Osteocyte (in vitro differentiated cells): ENCODE data around the gene MMS19. TPM values are rescaled to one million over a fixed set of nuclear protein-coding genes. Genes with fewer than 3 reads are reported as not detected.
A peak's percentile ranks its signal among the peaks of the same experiment; 100 is the strongest.

Experiments used
- DNase-seq: peaks from one replicate; pipeline ENCODE4 v3.0.0; 2021; ENCODE audit warnings: mixed read lengths; ENCODE audit not compliant: unreplicated experiment; ENCODE audit errors: extremely low spot score
- H3K27ac Mint-ChIP-seq: one replicate; pipeline ENCODE4 v1.8.0; 2021; ENCODE audit warnings: mild to moderate bottlenecking, mixed read lengths; ENCODE audit not compliant: unreplicated experiment
- H3K27me3 Mint-ChIP-seq: one replicate; pipeline ENCODE4 v1.8.0; 2021; ENCODE audit warnings: mixed read lengths; ENCODE audit not compliant: unreplicated experiment
- H3K36me3 Mint-ChIP-seq: one replicate; pipeline ENCODE4 v1.8.0; 2021; ENCODE audit warnings: mixed read lengths; ENCODE audit not compliant: unreplicated experiment
- H3K4me1 Mint-ChIP-seq: one replicate; pipeline ENCODE4 v1.8.0; 2021; ENCODE audit warnings: mixed read lengths; ENCODE audit not compliant: unreplicated experiment
- H3K4me3 Mint-ChIP-seq: one replicate; pipeline ENCODE4 v1.8.0; 2021; ENCODE audit warnings: mild to moderate bottlenecking, moderate library complexity, mixed read lengths; ENCODE audit not compliant: unreplicated experiment
- H3K9me3 Mint-ChIP-seq: one replicate; pipeline ENCODE4 v1.8.0; 2021; ENCODE audit warnings: mixed read lengths; ENCODE audit not compliant: unreplicated experiment
- total RNA-seq: library from RNA; stranded (reverse); gene quantifications from 2 replicates; pipeline ENCODE4 v1.2.1, GENCODE V29; 2021
- TF ChIP-seq, protein P1 (sequence below): fragments of 200-600 bp; sonication (generic); IDR thresholded peaks from 2 replicates; pipeline ENCODE4 v1.5.0; 2021; ENCODE audit warnings: antibody characterized with exemption, mild to moderate bottlenecking, moderate library complexity

MMS19 gene
- total RNA-seq, 1 donor from 2014 or later: 71.1 TPM

DNA sequence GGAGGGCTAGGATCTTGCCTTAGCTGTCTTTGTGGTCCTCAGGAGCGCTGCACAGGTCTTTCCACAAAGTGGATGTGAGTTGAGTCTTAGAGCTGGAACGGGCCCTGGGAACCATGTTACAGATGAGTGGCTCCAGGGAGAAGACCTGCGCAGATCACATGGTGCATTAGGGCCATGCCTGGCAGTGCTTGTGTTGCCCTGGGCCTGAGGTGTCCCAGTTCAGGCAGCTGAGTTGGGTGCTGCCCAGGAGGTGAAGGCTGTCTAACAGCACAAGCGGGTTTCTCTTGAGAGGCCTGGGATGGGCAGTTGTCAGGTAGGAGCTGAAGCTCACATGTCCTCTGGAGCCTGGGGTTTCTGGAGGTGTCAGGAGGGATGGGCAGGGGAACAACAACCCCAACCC is 40.6 kb upstream of the MMS19 start:
- H3K4me3 Mint-ChIP-seq: no peak overlapping the region
- no peaks in the 10 kb centered on the region for H3K36me3 Mint-ChIP-seq
- peaks cover 60% of the 10 kb centered on the region for H3K4me1 Mint-ChIP-seq

DNA sequence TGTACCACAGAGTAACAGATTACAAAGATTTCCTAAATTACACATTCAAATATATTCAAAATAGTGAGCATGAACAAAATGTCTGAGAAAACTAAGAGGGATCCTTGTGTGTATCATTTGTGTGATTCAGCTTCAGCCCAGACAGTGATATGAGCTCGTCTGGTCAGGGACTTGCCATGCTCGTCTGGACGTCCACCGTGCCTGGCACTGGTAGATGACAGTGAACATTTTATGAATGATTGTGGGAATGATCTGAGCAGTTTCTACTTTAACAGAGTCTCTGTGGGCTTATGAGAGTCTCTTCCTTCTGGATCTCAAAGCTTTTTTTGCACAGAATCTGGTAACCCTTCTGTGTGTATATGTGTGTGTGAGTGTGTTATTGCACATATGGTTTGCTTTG is 40.2 kb upstream of the MMS19 start:
- no peak for DNase-seq
- TF ChIP-seq, protein P1, sequence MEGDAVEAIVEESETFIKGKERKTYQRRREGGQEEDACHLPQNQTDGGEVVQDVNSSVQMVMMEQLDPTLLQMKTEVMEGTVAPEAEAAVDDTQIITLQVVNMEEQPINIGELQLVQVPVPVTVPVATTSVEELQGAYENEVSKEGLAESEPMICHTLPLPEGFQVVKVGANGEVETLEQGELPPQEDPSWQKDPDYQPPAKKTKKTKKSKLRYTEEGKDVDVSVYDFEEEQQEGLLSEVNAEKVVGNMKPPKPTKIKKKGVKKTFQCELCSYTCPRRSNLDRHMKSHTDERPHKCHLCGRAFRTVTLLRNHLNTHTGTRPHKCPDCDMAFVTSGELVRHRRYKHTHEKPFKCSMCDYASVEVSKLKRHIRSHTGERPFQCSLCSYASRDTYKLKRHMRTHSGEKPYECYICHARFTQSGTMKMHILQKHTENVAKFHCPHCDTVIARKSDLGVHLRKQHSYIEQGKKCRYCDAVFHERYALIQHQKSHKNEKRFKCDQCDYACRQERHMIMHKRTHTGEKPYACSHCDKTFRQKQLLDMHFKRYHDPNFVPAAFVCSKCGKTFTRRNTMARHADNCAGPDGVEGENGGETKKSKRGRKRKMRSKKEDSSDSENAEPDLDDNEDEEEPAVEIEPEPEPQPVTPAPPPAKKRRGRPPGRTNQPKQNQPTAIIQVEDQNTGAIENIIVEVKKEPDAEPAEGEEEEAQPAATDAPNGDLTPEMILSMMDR: no peak
- Mint-ChIP-seq H3K9me3 (no peaks in the 10 kb centered on the region), H3K27ac (peak overlapping the region; percentile 91), H3K4me1 (peaks cover 59% of the 10 kb centered on the region), H3K4me3 (no peak overlapping the region), H3K27me3 (no peaks in the 10 kb centered on the region), H3K36me3 (no peaks in the 10 kb centered on the region)

More for the DNA sequence above, 40.6 kb upstream of the MMS19 start:
- no peaks in the 10 kb centered on the region for H3K27me3 Mint-ChIP-seq
- DNase-seq: no peak
- no peaks in the 10 kb centered on the region for H3K9me3 Mint-ChIP-seq
- TF ChIP-seq, protein P1: no peak
- peak overlapping the region; percentile 91 for H3K27ac Mint-ChIP-seq

DNA sequence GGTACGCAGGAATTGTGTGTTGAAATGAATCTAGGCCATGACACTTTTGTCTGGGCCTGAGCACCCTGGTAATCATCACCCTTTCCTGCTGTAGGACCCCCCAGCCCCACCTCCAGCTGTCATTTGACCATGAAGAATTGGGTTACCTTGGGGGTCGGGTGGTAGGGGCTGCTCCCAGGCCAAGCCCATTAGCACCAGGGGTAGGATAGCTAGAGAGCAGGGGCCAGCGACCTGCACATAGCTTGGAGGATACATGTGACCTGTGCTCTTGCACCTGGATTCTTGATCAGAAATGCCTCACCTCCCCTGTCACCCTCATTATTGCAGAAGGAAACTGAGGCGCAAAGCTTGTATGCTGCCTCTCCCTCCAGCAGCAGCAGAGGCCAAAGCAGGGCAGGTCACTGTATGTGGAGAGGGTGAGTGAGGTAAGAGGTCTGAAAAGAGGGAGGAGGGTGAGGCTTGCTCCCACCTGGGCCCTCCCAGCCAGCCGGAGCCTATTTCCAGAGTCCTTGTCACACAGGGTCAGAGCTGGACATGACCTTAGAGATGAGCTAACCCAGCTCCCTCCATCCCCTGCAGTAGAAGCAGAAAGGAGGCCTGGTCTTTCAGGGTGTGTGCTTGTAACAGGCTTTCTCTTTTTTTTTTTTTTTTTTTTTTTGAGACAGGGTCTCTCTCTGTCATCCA is 39.1 kb upstream of the MMS19 start:
- no peaks in the 10 kb centered on the region for H3K27me3 Mint-ChIP-seq
- H3K27ac Mint-ChIP-seq: no peak overlapping the region
- TF ChIP-seq, protein P1: no peak
- no peak overlapping the region for H3K4me3 Mint-ChIP-seq
- peaks cover 57% of the 10 kb centered on the region for H3K4me1 Mint-ChIP-seq
- DNase-seq: no peak
- H3K36me3 Mint-ChIP-seq: no peaks in the 10 kb centered on the region
- no peaks in the 10 kb centered on the region for H3K9me3 Mint-ChIP-seq

DNA sequence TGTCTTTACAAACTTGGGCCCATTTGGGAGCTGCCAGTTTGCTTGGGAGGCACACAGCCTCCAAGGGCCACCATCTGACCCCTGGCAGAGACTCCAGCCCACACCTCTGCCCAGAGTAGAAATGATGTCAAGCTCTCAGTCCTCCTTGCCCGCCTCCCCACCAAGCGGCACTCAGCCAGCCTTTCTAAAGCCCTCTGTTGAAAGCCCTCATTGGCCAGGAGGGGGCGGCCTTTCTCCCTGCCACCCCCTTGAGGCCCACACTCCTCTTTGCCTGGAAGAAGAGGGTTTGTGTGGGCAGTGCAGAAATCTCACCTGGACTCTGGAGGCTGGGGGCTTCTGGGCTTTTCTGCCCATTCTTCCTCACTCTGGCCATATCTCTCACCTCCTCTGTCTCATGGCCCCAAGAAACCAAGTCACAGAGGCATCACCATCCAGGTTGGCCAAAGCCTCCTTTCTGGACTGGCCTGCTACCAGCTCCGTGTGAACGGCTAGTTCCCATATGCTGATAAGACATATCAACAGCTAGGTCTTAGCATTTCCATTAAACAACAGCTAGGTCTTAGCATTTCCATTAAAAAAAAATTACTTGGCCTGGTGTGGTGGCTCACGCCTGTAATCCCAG is 36.6 kb upstream of the MMS19 start:
- Mint-ChIP-seq H3K27me3 (no peaks in the 10 kb centered on the region), H3K36me3 (no peaks in the 10 kb centered on the region), H3K4me1 (peaks cover 47% of the 10 kb centered on the region), H3K9me3 (no peaks in the 10 kb centered on the region), H3K27ac (peak overlapping the region; percentile 18), H3K4me3 (no peak overlapping the region)
- DNase-seq: no peak
- TF ChIP-seq, protein P1: peak; percentile 43

DNA sequence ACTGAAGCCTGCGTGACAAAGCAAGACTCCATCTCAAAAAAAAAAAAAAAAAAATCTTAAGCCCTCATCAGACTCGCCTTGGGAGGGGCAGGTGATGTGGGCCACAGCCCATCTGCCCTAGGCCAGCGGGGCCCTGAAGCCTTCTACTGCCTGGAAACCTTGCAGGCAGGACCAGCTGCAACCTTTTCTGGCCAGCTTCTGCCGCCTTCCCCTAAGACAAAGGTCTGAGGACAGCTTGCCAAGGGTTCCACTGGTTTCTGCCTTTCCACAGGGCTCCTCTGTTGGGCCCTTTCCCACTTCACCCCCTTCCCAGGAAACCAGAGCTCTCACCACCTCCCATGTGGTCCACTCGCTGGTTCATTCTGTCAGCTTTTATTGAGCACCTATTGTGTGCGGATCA is 35.7 kb upstream of the MMS19 start:
- TF ChIP-seq, protein P1: no peak
- no peak overlapping the region for H3K4me3 Mint-ChIP-seq
- no peaks in the 10 kb centered on the region for H3K9me3 Mint-ChIP-seq
- H3K36me3 Mint-ChIP-seq: no peaks in the 10 kb centered on the region
- no peaks in the 10 kb centered on the region for H3K27me3 Mint-ChIP-seq
- no peak for DNase-seq
- H3K4me1 Mint-ChIP-seq: peaks cover 39% of the 10 kb centered on the region
- H3K27ac Mint-ChIP-seq: peak overlapping the region; percentile 95
